ENCODE results near the gene MT1F.
"Not testable (repeated sequence)": the region's sequence is repeated elsewhere in the genome, so short reads cannot be mapped to it uniquely, and the experiment has no call there.

The MT1F gene

GRCh38 chr16:56616608-56617211 is 41.0 kb upstream of the MT1F start:
- Histone ChIP-seq H3K9me3 (no peaks in the 10 kb centered on the region), H3K36me3 (no peaks in the 10 kb centered on the region), H3K4me3 (ENCODE audit: low read depth in 1 of 2, low read length in 1 of 2) (peak overlapping the region in 1 of 2 experiments; percentile 43), H3K27ac (no peak overlapping the region), H3K4me1 (ENCODE audit: control insufficient read depth in 1 of 2, insufficient read depth in 1 of 2, low read depth in 1 of 2, low read length in 1 of 2) (peaks cover 9 to 11% of the 10 kb centered on the region in 2 experiments), H3K27me3 (peaks cover 70% of the 10 kb centered on the region)
- TF ChIP-seq CTCF (IDR thresholded peaks at IDR 0.05), result no peak

GRCh38 chr16:56617212-56618085 is 40.3 kb upstream of the MT1F start:
- H3K27ac ChIP-seq, result no peak overlapping the region
- no peaks in the 10 kb centered on the region for H3K9me3 ChIP-seq
- no peaks in the 10 kb centered on the region for H3K36me3 ChIP-seq
- H3K27me3 ChIP-seq, result peaks cover 77% of the 10 kb centered on the region
- H3K4me1 ChIP-seq (ENCODE audit: control insufficient read depth in 1 of 2, insufficient read depth in 1 of 2, low read depth in 1 of 2, low read length in 1 of 2), result peaks cover 9 to 11% of the 10 kb centered on the region in 2 experiments
- H3K4me3 ChIP-seq (ENCODE audit: low read depth in 1 of 2, low read length in 1 of 2), result peak overlapping the region in 1 of 2 experiments; percentile 43
- no peak for TF ChIP-seq CTCF (IDR thresholded peaks at IDR 0.05)

GRCh38 chr16:56618138-56618537 is 39.6 kb upstream of the MT1F start:
- no peak overlapping the region for H3K27ac ChIP-seq
- no peaks in the 10 kb centered on the region for H3K9me3 ChIP-seq
- peaks cover 9 to 11% of the 10 kb centered on the region in 2 experiments for H3K4me1 ChIP-seq (ENCODE audit: control insufficient read depth in 1 of 2, insufficient read depth in 1 of 2, low read depth in 1 of 2, low read length in 1 of 2)
- H3K4me3 ChIP-seq (ENCODE audit: low read depth in 1 of 2, low read length in 1 of 2), result no peak overlapping the region
- H3K27me3 ChIP-seq, result peaks cover 84% of the 10 kb centered on the region
- no peak for TF ChIP-seq CTCF (IDR thresholded peaks at IDR 0.05)
- no peaks in the 10 kb centered on the region for H3K36me3 ChIP-seq

GRCh38 chr16:56620339-56620897 is 37.3 kb upstream of the MT1F start:
- H3K27me3 ChIP-seq, result peaks cover 99% of the 10 kb centered on the region

GRCh38 chr16:56621665-56622445 is 35.9 kb upstream of the MT1F start:
- H3K4me3 ChIP-seq (ENCODE audit: low read depth in 1 of 2, low read length in 1 of 2); H3K27ac ChIP-seq; H3K36me3 ChIP-seq; H3K4me1 ChIP-seq (ENCODE audit: control insufficient read depth in 1 of 2, insufficient read depth in 1 of 2, low read depth in 1 of 2, low read length in 1 of 2); H3K9me3 ChIP-seq: not testable (repeated sequence)
- peaks cover 99% of the 10 kb centered on the region for H3K27me3 ChIP-seq

More at GRCh38 chr16:56620339-56620897, 37.3 kb upstream of the MT1F start:
- no peak overlapping the region for H3K27ac ChIP-seq
- no peak for TF ChIP-seq CTCF (IDR thresholded peaks at IDR 0.05)
- peaks cover 9 to 11% of the 10 kb centered on the region in 2 experiments for H3K4me1 ChIP-seq (ENCODE audit: control insufficient read depth in 1 of 2, insufficient read depth in 1 of 2, low read depth in 1 of 2, low read length in 1 of 2)
- H3K36me3 ChIP-seq, result no peaks in the 10 kb centered on the region
- H3K4me3 ChIP-seq (ENCODE audit: low read depth in 1 of 2, low read length in 1 of 2), result no peak overlapping the region
- H3K9me3 ChIP-seq, result no peaks in the 10 kb centered on the region

GRCh38 chr16:56623184-56623583 is 34.6 kb upstream of the MT1F start:
- not testable (repeated sequence) for H3K4me3 ChIP-seq (ENCODE audit: low read depth in 1 of 2, low read length in 1 of 2); H3K9me3 ChIP-seq; H3K27ac ChIP-seq; H3K36me3 ChIP-seq; H3K4me1 ChIP-seq (ENCODE audit: control insufficient read depth in 1 of 2, insufficient read depth in 1 of 2, low read depth in 1 of 2, low read length in 1 of 2)
- peaks cover 99% of the 10 kb centered on the region for H3K27me3 ChIP-seq

Measured in neutrophil (primary cell).